SK-N-SH (cell line): Measurements from ENCODE around the gene SLC26A11. TPM values are rescaled to one million over a fixed set of nuclear protein-coding genes. Genes with fewer than 3 reads are reported as not detected.

Experiments used
- CTCF ChIA-PET: fragments of 300-600, 350-600 bp; formaldehyde crosslinking; extraction: SDS; loops from one replicate; lab custom pipeline; 2021; lab: Yijun Ruan, JAX
- POLR2A ChIA-PET: fragments of 350-600 bp; sonication (Branson Sonifier 250); formaldehyde crosslinking; extraction: SDS; loops from one replicate; lab custom pipeline; 2020; ENCODE audit warnings: antibody characterized with exemption, inconsistent platforms; lab: Yijun Ruan, JAX
- DNase-seq: peaks from one replicate; pipeline ENCODE4 v3.0.0; 2012
- H2AFZ ChIP-seq: fragments of 200-600 bp; sonication (generic); 2 replicates; pipeline ENCODE4 v1.8.1; 2016; ENCODE audit warnings: antibody characterized with exemption, mild to moderate bottlenecking, low read depth
- H3F3A ChIP-seq: fragments of 200-600 bp; sonication (generic); replicated peaks from 2 replicates; pipeline ENCODE3; 2016; ENCODE audit warnings: antibody characterized with exemption, mild to moderate bottlenecking; ENCODE audit not compliant: insufficient read depth
- H3K27ac ChIP-seq, 2 experiments: fragments of 200-500 bp in 1 of 2; fragments of 200-600 bp in 1 of 2; sonication (Bioruptor generic) in 1 of 2; sonication (generic), shearing (Covaris generic) in 1 of 2; 2 replicates each; pipeline versions ENCODE4 v1.5.1 to v1.6.1; 2014 to 2016; ENCODE audit warnings: low read depth in 2 of 2, inconsistent platforms in 1 of 2, low read length in 1 of 2, mild to moderate bottlenecking in 1 of 2, mixed read lengths in 1 of 2
- H3K27me3 ChIP-seq: fragments of 200-600 bp; sonication (generic), shearing (Covaris generic); 2 replicates; pipeline ENCODE4 v1.6.1; 2016; ENCODE audit warnings: mixed run types; ENCODE audit not compliant: insufficient read depth
- H3K36me3 ChIP-seq, 2 experiments: fragments of 200-500 bp in 1 of 2; fragments of 200-600 bp in 1 of 2; sonication (Bioruptor generic) in 1 of 2; sonication (generic) in 1 of 2; replicated peaks in 1 of 2; 2 replicates each; pipeline versions ENCODE3 to v1.5.1; 2014 to 2016; ENCODE audit warnings: low read length in 1 of 2, mild to moderate bottlenecking in 1 of 2; ENCODE audit not compliant: insufficient read depth in 2 of 2, control insufficient read depth in 1 of 2
- H3K4me1 ChIP-seq, 2 experiments: fragments of 200-500 bp in 1 of 2; fragments of 200-600 bp in 1 of 2; sonication (Bioruptor generic) in 1 of 2; sonication (generic), shearing (Covaris generic) in 1 of 2; 2 replicates each; pipeline versions ENCODE4 v1.5.1 to v1.6.1; 2014 to 2016; ENCODE audit warnings: low read depth in 1 of 2, low read length in 1 of 2, mixed run types in 1 of 2; ENCODE audit not compliant: insufficient read depth in 2 of 2, control insufficient read depth in 1 of 2
- H3K4me2 ChIP-seq: fragments of 200-600 bp; sonication (generic), shearing (Covaris generic); 2 replicates; pipeline ENCODE4 v1.6.1; 2017; ENCODE audit warnings: mixed run types
- H3K4me3 ChIP-seq, 2 experiments: fragments of 200-500 bp in 1 of 2; fragments of 200-600 bp in 1 of 2; sonication (Bioruptor generic) in 1 of 2; sonication (generic), shearing (Covaris generic) in 1 of 2; 2 replicates each; pipeline versions ENCODE4 v1.5.1 to v1.8.1; 2014 to 2016; ENCODE audit warnings: low read depth in 2 of 2, inconsistent platforms in 1 of 2, low read length in 1 of 2, mild to moderate bottlenecking in 1 of 2, mixed read lengths in 1 of 2, moderate library complexity in 1 of 2
- H3K79me2 ChIP-seq: fragments of 200-600 bp; sonication (generic); 2 replicates; pipeline ENCODE4 v1.8.1; 2017; ENCODE audit warnings: mild to moderate bottlenecking; ENCODE audit not compliant: insufficient read depth
- H3K9ac ChIP-seq: fragments of 200-600 bp; sonication (generic); 2 replicates; pipeline ENCODE4 v1.6.1; 2017; ENCODE audit warnings: mixed run types
- H3K9me2 ChIP-seq: fragments of 200-600 bp; sonication (generic); 2 replicates; pipeline ENCODE4 v1.6.1; 2017; ENCODE audit warnings: mixed run types
- H3K9me3 ChIP-seq: fragments of 200-600 bp; sonication (generic); 2 replicates; pipeline ENCODE4 v1.6.1; 2017; ENCODE audit warnings: mixed run types, mild to moderate bottlenecking, moderate library complexity
- H4K20me1 ChIP-seq: fragments of 200-600 bp; sonication (generic); 2 replicates; pipeline ENCODE4 v1.6.1; 2017; ENCODE audit warnings: mild to moderate bottlenecking, mixed run types; ENCODE audit not compliant: insufficient read depth
- FOSL2 ChIP-seq: IDR thresholded peaks from 2 replicates; pipeline ENCODE4 v1.4.0; 2012; ENCODE audit warnings: low read depth, mild to moderate bottlenecking, moderate library complexity, borderline replicate concordance
- FOXM1 ChIP-seq: IDR thresholded peaks from 2 replicates; pipeline ENCODE4 v1.4.0; 2012; ENCODE audit warnings: low read depth, mild to moderate bottlenecking
- MXI1 ChIP-seq: IDR thresholded peaks from 2 replicates; pipeline ENCODE4 v1.6.1; 2012; ENCODE audit warnings: mild to moderate bottlenecking, low read depth, low read length, improper control_type of control experiment
- NFIC ChIP-seq: IDR thresholded peaks from 2 replicates; pipeline ENCODE4 v1.4.0; 2012; ENCODE audit warnings: borderline replicate concordance
- RFX5 ChIP-seq: IDR thresholded peaks from 2 replicates; pipeline ENCODE4 v1.6.1; 2012; ENCODE audit warnings: mild to moderate bottlenecking, improper control_type of control experiment, low read length
- RXRA ChIP-seq: IDR thresholded peaks from 2 replicates; pipeline ENCODE4 v1.4.0; 2012; ENCODE audit warnings: low read depth, mild to moderate bottlenecking, borderline replicate concordance
- SIN3A ChIP-seq: IDR thresholded peaks from 2 replicates; pipeline ENCODE4 v1.6.1; 2012; ENCODE audit warnings: low read depth, mild to moderate bottlenecking, low read length, moderate library complexity, borderline replicate concordance
- TEAD4 ChIP-seq: IDR thresholded peaks from 2 replicates; pipeline ENCODE4 v1.4.0; 2012; ENCODE audit warnings: mild to moderate bottlenecking, borderline replicate concordance; ENCODE audit not compliant: insufficient read depth
- USF1 ChIP-seq: IDR thresholded peaks from 2 replicates; pipeline ENCODE4 v1.4.0; 2012; ENCODE audit warnings: low read depth, borderline replicate concordance
- USF2 ChIP-seq: fragments of 150-350 bp; IDR thresholded peaks from 2 replicates; pipeline ENCODE4 v1.6.1; 2017; ENCODE audit warnings: antibody characterized with exemption, low read length, low read depth, borderline replicate concordance
- YY1 ChIP-seq: IDR thresholded peaks from 2 replicates; pipeline ENCODE4 v1.4.0; 2012; ENCODE audit warnings: low read depth, mild to moderate bottlenecking
- WGBS: methylation state at CpG from one replicate; pipeline ENCODE4 v1.1.6; 2017; ENCODE audit warnings: low lambda C conversion rate; 5-methylcytosine and 5-hydroxymethylcytosine counted together
- polyA plus RNA-seq, 3 experiments: library from polyadenylated mRNA; depleted of rRNA; stranded (reverse); fragments of >200 nt; gene quantifications; 2 replicates each; pipeline ENCODE4 v1.2.3, GENCODE V29; 2012
- TF ChIP-seq, protein P1 (sequence below): IDR thresholded peaks from 2 replicates; pipeline ENCODE4 v1.6.1; 2012; ENCODE audit warnings: mild to moderate bottlenecking, low read depth, low read length, moderate library complexity
- TF ChIP-seq, protein P2 (sequence below): fragments of 150-350 bp; IDR thresholded peaks from 2 replicates; pipeline ENCODE4 v1.6.1; 2016; ENCODE audit warnings: mild to moderate bottlenecking, low read depth, low read length
- TF ChIP-seq, protein P3 (sequence below): fragments of 200-600 bp; sonication (generic); IDR thresholded peaks from 2 replicates; pipeline ENCODE4 v1.6.1; 2017; ENCODE audit warnings: antibody characterized with exemption, mild to moderate bottlenecking, moderate library complexity

Gene SLC26A11
- polyA plus RNA-seq, 1 of the 3 experiments (the other 2 are of a cell fraction) = 35.9 TPM

DNA sequence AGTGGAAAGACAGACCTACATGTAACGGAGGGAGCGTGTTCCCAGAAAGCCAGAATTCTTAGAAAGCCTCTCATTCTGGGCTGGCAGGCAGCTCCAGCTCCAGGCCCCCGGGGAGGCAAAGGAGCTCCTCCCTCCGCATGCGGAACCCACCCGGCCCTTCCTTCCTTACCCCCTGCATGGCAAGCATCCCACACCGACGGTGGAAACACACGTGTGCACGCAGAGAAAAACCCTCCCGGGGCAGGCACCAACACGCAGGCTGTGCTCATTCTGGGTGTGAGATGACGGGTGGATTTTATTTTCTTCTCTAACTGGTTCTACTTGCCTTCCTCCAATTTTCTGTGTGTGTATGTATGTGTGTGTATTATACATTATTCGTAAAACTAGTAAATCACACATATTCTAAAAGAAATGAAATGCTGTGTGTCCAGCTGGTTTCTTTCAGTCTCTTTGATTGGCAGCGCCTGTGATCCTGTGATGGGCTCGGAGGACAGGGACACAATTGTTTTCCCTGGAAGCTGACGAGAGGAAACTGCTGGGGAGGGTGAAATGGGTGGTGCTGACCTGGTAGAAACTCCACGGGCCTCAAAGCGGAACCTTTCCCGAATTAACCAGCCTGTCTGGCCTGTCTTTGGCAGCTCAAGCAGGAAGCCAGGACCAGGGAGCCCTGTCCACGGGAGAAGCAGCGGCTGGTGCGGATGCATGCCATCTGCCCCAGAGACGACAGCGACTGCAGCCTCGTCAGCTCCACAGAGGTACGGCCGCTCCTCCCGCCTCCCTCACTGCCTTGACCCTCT is 28.2 kb upstream of the SLC26A11 start:
- Histone ChIP-seq H3F3A (no peaks in the 10 kb centered on the region), H3K4me1 (no peaks in the 10 kb centered on the region), H3K79me2 (no peaks in the 10 kb centered on the region), H3K36me3 (no peaks in the 10 kb centered on the region), H3K4me2 (no peak overlapping the region), H2AFZ (no peak overlapping the region), H3K27ac (no peak overlapping the region), H3K9me2 (no peaks in the 10 kb centered on the region), H4K20me1 (no peaks in the 10 kb centered on the region), H3K9me3 (no peaks in the 10 kb centered on the region), H3K27me3 (0 out of 2 replicates have a peak, but pooled peaks cover 9% of the 10 kb centered on the region), H3K9ac (no peak overlapping the region), H3K4me3 (no peak overlapping the region)
- POLR2A ChIA-PET = no interaction called here
- no peak for DNase-seq
- no peak for TF ChIP-seq TEAD4
- TF ChIP-seq YY1 = no peak
- no peak for TF ChIP-seq MXI1
- TF ChIP-seq, protein P1, sequence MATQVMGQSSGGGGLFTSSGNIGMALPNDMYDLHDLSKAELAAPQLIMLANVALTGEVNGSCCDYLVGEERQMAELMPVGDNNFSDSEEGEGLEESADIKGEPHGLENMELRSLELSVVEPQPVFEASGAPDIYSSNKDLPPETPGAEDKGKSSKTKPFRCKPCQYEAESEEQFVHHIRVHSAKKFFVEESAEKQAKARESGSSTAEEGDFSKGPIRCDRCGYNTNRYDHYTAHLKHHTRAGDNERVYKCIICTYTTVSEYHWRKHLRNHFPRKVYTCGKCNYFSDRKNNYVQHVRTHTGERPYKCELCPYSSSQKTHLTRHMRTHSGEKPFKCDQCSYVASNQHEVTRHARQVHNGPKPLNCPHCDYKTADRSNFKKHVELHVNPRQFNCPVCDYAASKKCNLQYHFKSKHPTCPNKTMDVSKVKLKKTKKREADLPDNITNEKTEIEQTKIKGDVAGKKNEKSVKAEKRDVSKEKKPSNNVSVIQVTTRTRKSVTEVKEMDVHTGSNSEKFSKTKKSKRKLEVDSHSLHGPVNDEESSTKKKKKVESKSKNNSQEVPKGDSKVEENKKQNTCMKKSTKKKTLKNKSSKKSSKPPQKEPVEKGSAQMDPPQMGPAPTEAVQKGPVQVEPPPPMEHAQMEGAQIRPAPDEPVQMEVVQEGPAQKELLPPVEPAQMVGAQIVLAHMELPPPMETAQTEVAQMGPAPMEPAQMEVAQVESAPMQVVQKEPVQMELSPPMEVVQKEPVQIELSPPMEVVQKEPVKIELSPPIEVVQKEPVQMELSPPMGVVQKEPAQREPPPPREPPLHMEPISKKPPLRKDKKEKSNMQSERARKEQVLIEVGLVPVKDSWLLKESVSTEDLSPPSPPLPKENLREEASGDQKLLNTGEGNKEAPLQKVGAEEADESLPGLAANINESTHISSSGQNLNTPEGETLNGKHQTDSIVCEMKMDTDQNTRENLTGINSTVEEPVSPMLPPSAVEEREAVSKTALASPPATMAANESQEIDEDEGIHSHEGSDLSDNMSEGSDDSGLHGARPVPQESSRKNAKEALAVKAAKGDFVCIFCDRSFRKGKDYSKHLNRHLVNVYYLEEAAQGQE = no peak
- TF ChIP-seq, protein P2, sequence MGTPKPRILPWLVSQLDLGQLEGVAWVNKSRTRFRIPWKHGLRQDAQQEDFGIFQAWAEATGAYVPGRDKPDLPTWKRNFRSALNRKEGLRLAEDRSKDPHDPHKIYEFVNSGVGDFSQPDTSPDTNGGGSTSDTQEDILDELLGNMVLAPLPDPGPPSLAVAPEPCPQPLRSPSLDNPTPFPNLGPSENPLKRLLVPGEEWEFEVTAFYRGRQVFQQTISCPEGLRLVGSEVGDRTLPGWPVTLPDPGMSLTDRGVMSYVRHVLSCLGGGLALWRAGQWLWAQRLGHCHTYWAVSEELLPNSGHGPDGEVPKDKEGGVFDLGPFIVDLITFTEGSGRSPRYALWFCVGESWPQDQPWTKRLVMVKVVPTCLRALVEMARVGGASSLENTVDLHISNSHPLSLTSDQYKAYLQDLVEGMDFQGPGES = no peak
- no peak for TF ChIP-seq RFX5
- TF ChIP-seq SIN3A = no peak
- no peak for TF ChIP-seq NFIC
- TF ChIP-seq FOXM1 = no peak
- no peak for TF ChIP-seq USF1
- TF ChIP-seq RXRA = no peak
- no peak for TF ChIP-seq FOSL2
- TF ChIP-seq USF2 = no peak
- TF ChIP-seq, protein P3, sequence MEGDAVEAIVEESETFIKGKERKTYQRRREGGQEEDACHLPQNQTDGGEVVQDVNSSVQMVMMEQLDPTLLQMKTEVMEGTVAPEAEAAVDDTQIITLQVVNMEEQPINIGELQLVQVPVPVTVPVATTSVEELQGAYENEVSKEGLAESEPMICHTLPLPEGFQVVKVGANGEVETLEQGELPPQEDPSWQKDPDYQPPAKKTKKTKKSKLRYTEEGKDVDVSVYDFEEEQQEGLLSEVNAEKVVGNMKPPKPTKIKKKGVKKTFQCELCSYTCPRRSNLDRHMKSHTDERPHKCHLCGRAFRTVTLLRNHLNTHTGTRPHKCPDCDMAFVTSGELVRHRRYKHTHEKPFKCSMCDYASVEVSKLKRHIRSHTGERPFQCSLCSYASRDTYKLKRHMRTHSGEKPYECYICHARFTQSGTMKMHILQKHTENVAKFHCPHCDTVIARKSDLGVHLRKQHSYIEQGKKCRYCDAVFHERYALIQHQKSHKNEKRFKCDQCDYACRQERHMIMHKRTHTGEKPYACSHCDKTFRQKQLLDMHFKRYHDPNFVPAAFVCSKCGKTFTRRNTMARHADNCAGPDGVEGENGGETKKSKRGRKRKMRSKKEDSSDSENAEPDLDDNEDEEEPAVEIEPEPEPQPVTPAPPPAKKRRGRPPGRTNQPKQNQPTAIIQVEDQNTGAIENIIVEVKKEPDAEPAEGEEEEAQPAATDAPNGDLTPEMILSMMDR = no peak
- 77% methylated on average over 22 of the region's 29 CpGs for WGBS
- CTCF ChIA-PET = interaction anchor here (0.7 to 2.0 kb wide), 4 partner anchors 9 to 910 kb away, joined by 3 to 6 read pairs (median 4); no protein-coding TSS in a partner anchor
